Tibial artery (tissue), 4 donors: ENCODE measurements around the gene THTPA.

Experiments
- DNase-seq, 2 donors: peaks; one replicate each; pipeline ENCODE4 v3.0.0-alpha.2; 2019
- H3K27ac ChIP-seq, 2 donors: fragments of 200-600 bp; sonication (generic) in 1 of 2; 1 replicate in 1 of 2; 2 replicates in 1 of 2; pipeline ENCODE4 v1.5.1; 2018 to 2019; ENCODE audit warnings: mild to moderate bottlenecking in 1 of 2
- H3K27me3 ChIP-seq, 2 donors: fragments of 200-600 bp; sonication (generic) in 1 of 2; one replicate each; pipeline versions ENCODE4 v1.5.1 to v1.6.0; 2016 to 2019
- H3K36me3 ChIP-seq, 3 donors: fragments of 200-600 bp; sonication (generic) in 2 of 3; one replicate each; pipeline ENCODE4 v1.5.1; 2016 to 2019; ENCODE audit warnings: mild to moderate bottlenecking in 2 of 3
- H3K4me1 ChIP-seq, 4 donors: fragments of 200-600 bp; sonication (generic) in 2 of 4; 1 replicate in 3 of 4; 2 replicates in 1 of 4; pipeline ENCODE4 v1.5.1; 2016 to 2019
- H3K4me3 ChIP-seq, 2 donors: fragments of 200-600 bp; sonication (generic) in 1 of 2; 1 replicate in 1 of 2; 2 replicates in 1 of 2; pipeline ENCODE4 v1.5.1; 2018 to 2019; ENCODE audit warnings: mild to moderate bottlenecking in 2 of 2
- H3K9me3 ChIP-seq, 3 donors: fragments of 200-600 bp; sonication (generic) in 1 of 3; one replicate each; pipeline ENCODE4 v1.5.1; 2016 to 2019
- CTCF ChIP-seq, 2 experiments: fragments of 200-600 bp in 1 of 2; fragments of 450-650 bp in 1 of 2; IDR thresholded peaks; one replicate each; pipeline ENCODE4 v1.5.1; 2017 to 2019; ENCODE audit warnings: antibody characterized with exemption in 2 of 2, mild to moderate bottlenecking in 1 of 2, moderate library complexity in 1 of 2
- intact Hi-C: fragments of 100-400 bp; cut with DNase I; formaldehyde crosslinking; loops from one replicate; pipeline ENCODE4 v1.15.0; 2023; ENCODE audit warnings: low total_unique reads

The THTPA gene

DNA sequence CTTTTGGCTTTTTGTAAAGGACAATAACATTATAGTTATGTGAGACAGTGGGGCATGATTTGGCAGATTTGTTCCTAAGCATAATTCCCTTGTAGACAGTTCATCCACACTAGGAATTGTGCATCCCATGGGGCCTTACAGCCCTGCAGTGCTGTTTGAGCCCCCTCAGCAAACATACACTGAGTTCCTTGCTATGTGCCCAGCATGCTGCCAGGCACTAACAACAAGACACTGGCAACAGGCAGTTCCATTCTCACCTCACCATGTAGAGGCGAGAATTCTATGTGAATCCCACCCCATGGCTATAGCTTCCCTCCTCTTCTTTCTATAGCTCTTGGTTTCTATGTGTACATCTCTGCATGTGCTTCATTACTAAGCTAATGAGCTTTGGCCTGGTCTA is 1.9 kb downstream of the THTPA start:
- TF ChIP-seq CTCF (IDR thresholded peaks at IDR 0.05), result no peak
- intact Hi-C loops, result loop anchor here (10.0 kb wide), 1 partner anchor 233 kb away; the partner anchor contains the start of gene PABPN1
- H3K4me1 ChIP-seq, result peaks cover 0 to 29% (median 20%) of the 10 kb centered on the region in 4 donors
- H3K27ac ChIP-seq, result peak overlapping the region in 1 of 2 donors; percentile 6
- no peaks in the 10 kb centered on the region for H3K27me3 ChIP-seq
- DNase-seq, result no peak
- H3K4me3 ChIP-seq, result no peak overlapping the region
- peaks cover 0 to 40% (median 0%) of the 10 kb centered on the region in 3 donors for H3K36me3 ChIP-seq
- no peaks in the 10 kb centered on the region for H3K9me3 ChIP-seq

DNA sequence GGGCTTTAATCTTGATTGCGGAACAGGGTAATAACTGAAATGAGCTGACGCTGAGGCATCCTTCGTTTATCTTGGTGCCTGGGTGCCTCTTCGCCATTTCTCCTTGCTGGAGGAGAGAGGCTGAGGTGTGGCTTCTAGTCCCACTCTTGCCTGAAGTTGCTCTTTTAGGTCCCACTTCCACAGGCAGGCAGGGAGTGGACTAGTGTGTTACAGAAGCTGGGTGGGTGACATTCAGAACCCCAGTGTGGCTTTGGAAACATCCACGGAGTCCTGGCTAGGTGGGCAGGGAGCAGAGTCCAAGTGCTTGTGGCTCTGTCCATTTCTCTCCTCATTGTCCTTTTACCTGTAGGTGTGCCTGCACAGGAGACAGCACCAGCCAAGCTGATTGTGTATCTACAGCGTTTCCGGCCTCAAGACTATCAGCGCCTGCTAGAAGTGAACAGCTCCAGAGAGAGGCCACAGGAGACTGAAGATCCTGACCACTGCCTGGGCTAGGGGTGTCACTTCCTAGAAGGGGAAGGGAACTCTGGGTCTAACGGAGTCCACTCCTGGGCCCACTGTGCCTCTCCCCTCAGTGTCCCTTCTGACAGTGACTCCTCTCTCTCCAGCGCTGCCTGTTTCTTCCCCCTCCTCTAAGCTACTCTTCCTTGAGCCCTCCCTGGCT is 2.4 kb downstream of the THTPA start:
- DNase-seq, result no peak
- no peaks in the 10 kb centered on the region for H3K9me3 ChIP-seq
- no peak overlapping the region for H3K4me3 ChIP-seq
- peaks cover 0 to 45% (median 0%) of the 10 kb centered on the region in 3 donors for H3K36me3 ChIP-seq
- peaks cover 0 to 29% (median 20%) of the 10 kb centered on the region in 4 donors for H3K4me1 ChIP-seq
- intact Hi-C loops, result loop anchor here (10.0 kb wide), 1 partner anchor 234 kb away; the partner anchor contains the start of gene PABPN1
- no peak for TF ChIP-seq CTCF (IDR thresholded peaks at IDR 0.05)
- no peaks in the 10 kb centered on the region for H3K27me3 ChIP-seq
- no peak overlapping the region for H3K27ac ChIP-seq

DNA sequence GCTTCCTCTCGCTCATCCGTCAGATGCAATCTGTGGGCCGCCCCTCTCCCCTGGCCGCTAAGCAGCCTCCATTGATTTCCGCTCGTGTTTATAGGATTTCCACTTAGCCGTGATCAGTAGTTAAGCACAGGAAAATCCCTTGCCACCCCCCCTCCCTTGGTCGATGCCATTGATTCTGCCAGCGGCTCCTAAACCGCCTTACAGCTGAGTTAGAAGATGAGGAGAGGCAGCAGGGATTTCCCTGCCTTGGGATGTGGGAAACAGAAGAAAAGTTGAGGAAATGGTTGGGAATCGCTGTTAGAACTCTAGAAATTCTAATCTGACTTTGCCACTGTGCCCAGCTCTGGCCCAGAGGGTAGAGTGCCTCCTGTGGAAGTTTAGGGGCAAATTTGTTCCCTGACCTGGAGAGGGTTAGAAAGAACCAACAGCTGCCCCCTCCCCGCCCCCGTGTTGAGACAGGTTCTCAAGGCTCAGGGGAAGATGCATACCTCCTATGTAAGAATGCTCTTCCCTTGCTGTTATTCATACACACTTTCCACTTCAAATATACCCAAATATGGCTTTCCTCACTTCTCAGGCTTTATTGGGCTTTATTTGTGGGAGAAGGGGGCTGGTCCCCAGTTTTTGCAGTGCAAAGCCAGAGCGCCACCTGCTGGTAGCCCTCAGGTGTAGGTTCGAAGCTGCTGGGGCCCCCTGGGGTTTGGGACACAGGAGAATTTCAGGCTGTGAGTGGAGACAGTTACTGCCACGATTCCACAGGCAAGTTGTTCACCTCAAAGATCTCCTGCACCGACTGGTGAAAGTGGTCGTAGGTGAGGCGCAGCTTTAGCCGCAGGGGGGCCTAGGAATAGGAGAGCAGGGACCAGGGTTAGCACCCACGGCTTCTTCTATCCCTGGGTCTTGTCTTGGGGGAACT is 3.2 kb downstream of the THTPA start:
- intact Hi-C loops, result loop anchor here (10.0 kb wide), 1 partner anchor 234 kb away; the partner anchor contains the start of gene PABPN1
- no peaks in the 10 kb centered on the region for H3K9me3 ChIP-seq
- H3K4me1 ChIP-seq, result peaks cover 0 to 29% (median 20%) of the 10 kb centered on the region in 4 donors
- peaks cover 0 to 53% (median 0%) of the 10 kb centered on the region in 3 donors for H3K36me3 ChIP-seq
- no peaks in the 10 kb centered on the region for H3K27me3 ChIP-seq
- H3K27ac ChIP-seq, result no peak overlapping the region
- TF ChIP-seq CTCF (IDR thresholded peaks at IDR 0.05), result peak; percentile 50 to 73
- no peak for DNase-seq
- H3K4me3 ChIP-seq, result no peak overlapping the region

DNA sequence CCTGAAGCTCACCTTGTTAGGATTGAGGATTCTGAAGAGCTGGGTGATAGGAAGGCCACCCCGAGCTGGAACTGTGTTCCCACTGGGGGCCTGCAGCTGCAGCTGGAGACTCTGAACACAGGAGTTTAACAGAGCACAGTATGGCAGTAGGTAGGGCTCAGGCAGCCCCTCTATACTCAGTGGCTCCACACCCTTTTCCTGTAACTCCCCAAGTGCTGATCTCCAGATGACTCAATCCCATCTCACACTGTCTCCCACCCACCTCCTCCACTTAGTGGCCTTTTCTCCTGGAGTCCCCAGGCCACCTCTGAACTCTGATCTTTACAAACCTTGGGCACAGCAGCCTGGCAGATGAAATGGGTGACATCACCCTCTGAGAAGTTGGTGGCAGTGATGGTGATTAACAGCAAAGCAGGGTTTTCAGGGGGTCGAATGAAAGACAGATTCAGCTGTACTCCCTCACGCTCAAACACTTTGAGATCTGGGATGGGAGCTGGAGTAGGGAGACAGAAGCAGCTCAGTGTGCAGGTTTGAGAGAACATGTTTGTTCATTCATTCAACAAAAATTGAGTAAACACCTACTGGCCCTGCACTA is 4.0 kb downstream of the THTPA start:
- no peaks in the 10 kb centered on the region for H3K9me3 ChIP-seq
- no peak for TF ChIP-seq CTCF (IDR thresholded peaks at IDR 0.05)
- no peak overlapping the region for H3K27ac ChIP-seq
- DNase-seq, result no peak
- H3K27me3 ChIP-seq, result no peaks in the 10 kb centered on the region
- peaks cover 0 to 60% (median 0%) of the 10 kb centered on the region in 3 donors for H3K36me3 ChIP-seq
- peaks cover 0 to 28% (median 19%) of the 10 kb centered on the region in 4 donors for H3K4me1 ChIP-seq
- intact Hi-C loops, result loop anchor here (10.0 kb wide), 1 partner anchor 235 kb away; the partner anchor contains the start of gene PABPN1
- H3K4me3 ChIP-seq, result no peak overlapping the region

DNA sequence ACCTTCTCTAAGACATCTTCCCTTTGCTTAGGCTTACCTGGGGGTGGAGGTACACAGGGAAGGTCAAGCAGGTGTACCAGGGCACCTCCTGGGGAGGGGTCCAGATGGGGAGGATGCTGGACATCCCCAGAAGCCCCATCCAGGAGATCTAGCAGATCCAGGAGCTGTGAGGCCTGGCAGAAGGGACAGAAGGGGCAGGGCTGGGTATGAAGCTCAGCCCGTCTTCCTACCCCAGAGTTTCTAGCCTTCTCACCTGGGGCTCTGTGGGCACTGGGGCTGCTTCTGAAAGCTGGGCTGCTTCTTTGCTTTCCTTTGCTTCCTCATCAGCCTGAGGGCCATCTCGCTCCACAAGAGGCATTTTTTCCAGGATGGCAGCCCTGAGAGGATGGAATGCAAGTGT is 5.2 kb downstream of the THTPA start:
- H3K4me3 ChIP-seq, result no peak overlapping the region
- H3K36me3 ChIP-seq, result peaks cover 0 to 72% (median 0%) of the 10 kb centered on the region in 3 donors
- intact Hi-C loops, result no loop called here
- H3K27ac ChIP-seq, result no peak overlapping the region
- DNase-seq, result no peak
- TF ChIP-seq CTCF (IDR thresholded peaks at IDR 0.05), result no peak
- H3K27me3 ChIP-seq, result peaks cover 0 to 5% of the 10 kb centered on the region in 2 donors
- no peaks in the 10 kb centered on the region for H3K9me3 ChIP-seq
- peaks cover 0 to 23% (median 16%) of the 10 kb centered on the region in 4 donors for H3K4me1 ChIP-seq
